GM18502 (cell line): ENCODE results near the gene BABAM2.
"Not testable (repeated sequence)": the region's sequence is repeated elsewhere in the genome, so short reads cannot be mapped to it uniquely, and the experiment has no call there.

ENCODE experiments used
- ATAC-seq: cut with Tn5 transposase; IDR thresholded peaks from one replicate; pipeline ENCODE4 v1.9.1; 2021; ENCODE audit warnings: mild to moderate bottlenecking; ENCODE audit not compliant: unreplicated experiment, poor library complexity

The BABAM2 gene

DNA sequence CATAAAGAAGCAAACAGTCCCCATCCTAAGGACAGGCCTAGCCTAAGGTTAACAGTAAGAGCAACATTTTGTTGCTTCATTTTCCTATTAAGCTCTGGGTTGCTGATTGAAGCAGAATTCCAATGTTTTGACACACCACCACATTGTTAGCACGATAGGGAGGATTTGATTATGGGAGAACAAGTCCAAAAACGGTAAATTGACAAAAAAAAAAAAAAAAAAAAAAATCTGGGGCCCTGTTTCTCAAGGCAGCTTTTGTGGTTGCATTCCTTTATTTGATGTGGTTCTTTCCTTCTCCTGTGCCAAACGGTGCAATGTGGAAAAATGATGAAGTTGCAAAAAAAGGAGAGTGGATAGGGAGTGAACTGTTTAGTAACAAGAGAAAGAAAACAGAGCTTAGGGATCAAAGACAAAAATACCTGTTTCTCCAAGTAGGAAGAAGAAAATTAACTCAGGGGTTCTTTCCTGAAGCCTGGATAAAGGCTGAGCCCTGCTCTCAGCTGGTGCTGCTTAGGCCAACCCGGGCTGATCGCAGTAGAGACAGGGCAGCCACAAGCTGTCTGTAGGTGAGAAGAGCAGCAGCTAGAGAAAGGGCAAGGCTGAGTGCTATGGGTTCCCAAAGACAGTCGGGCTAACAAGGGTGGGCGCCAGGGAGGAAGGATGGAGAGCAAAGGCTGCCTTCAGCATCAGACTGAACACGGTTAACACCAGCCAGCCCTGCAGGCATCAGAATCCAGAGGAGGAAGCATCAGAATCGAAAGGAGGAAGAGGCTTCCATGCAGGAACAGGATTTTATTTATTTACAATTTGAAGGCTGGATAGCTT is 334.3 kb downstream of the BABAM2 start:
- ATAC-seq, result no peak

DNA sequence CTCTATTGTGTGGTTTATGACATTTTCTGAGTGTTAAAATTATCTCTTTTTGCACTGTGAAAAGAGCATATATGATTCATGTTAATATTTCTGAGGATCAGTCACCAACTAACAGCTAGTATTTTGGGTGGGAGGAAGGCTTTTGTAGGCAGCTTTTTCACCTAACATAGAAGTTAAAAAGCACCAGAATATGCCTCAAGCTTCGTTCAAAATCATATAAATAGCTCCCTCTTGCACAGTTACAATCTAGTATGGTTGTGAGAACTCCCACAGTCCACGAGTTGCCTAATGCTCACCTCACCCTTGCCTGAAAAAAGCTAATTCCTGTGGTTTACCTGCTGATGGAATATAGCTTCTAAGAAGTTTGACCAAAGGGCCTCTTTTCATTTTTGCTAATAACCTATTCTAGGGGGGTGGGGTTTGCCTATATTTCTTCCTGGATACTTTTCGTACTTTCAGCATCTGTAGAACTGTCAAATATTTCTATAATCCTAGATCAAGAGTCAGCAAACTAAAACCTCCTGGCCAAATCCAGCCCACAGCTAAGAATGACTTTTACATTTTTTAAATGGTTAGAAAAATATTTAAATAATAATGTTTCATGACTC is 335.0 kb downstream of the BABAM2 start:
- ATAC-seq, result no peak

DNA sequence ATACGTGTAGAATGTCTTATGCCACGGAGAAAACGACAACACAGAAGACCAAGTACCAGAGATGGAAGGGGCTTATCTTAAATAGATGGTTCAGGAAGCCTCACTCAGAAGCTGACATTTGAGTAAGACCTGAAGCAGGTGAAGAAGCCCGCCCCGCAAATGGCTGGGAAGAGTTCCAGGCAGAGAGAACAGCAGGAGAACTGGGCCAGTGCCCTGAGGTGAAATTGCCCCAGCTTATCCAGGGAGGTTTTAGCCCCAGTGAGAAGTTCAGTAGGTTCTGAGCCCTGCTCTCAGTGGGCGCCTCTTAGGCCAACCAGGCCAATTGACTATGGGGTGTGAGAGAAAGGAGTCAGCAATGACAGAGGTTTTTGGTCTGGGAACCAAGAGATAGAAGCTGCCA is 336.0 kb downstream of the BABAM2 start:
- ATAC-seq, result no peak

DNA sequence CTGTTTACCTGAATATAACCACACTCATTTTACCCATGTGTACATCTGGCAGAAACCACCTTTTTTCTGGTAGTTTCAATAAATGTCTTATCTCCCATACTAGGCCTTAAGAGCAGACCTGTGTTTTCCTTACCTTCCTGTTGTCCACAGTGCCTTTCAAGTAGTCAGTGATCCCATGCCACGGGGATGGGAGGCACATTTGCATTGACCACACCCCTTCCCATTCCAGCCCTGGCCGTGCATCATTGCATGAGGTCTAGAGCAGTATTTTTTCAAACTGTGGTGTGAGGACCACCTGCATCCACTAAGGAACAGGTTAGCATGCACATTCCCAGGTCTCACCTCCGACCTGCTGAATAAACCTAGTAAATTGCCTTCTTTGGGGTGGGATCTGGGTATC is 337.0 kb downstream of the BABAM2 start:
- no peak for ATAC-seq

DNA sequence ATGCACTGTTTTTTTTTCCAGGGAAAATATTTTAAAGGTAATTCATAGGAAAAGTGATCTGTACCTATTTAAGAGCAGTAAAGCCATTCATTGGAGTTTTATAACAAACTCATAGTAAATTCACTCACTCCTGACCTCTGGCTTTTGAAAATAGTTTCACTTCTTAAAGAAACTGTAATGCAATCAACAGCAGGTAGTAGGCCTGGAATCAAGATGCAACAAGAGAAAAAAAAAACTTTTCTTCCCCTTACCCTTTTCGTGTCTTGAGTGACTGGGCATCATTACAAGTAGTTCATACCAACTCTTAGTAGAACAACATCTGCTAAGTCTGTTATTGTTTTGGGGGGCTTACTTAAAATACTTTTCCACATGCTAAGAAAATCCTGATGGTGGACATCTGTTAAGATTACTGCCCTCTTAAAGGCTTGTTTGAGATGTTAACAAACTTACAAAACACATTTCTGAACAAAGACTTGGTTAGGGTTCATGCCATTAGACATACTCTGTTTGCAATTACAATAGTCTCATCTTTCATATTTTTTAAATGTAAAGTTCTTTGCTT is 338.0 kb downstream of the BABAM2 start:
- no peak for ATAC-seq

DNA sequence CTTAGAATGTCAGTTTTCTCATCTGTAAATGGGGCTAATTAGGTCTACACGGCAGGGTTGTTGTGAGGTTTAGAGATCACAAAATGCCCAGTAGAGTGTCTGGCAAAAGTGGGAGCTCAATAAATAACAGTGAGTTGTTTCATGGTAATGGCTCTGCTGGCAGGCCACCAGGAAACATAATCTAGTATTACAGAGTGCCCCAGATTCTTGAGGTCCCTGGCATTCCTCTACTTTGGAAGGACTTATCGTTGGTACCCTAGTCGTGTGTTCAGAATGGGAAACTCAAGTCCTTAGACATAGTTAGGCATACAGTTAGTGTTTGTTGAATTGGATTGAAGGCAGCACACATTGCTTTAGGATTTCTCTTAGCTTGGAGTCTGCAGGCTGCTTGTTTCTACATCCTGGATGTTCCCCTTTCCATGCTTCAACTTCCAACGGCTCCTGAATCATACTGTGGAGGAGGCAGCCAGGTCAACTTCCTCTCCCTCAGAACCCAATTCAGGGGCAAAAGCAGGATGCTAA is 340.6 kb downstream of the BABAM2 start:
- ATAC-seq, result no peak

DNA sequence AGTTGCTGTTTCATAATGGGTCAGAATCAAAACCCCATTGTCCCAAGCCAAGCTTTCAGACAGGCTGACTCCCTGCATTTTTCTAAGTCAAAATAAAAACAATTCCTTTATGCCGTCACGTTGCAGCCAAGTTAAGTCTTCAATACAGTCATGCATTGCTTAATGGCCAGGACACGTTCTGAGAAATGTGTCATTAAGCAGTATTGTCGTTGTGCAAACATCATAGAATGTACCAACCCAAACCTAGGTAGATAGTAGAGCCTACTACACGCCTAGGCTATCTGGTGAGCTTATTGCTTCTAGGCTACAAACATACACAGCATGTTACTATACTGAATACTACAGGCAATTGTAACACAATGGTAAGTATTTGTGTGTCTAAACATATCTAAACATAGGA is 341.8 kb downstream of the BABAM2 start:
- no peak for ATAC-seq

DNA sequence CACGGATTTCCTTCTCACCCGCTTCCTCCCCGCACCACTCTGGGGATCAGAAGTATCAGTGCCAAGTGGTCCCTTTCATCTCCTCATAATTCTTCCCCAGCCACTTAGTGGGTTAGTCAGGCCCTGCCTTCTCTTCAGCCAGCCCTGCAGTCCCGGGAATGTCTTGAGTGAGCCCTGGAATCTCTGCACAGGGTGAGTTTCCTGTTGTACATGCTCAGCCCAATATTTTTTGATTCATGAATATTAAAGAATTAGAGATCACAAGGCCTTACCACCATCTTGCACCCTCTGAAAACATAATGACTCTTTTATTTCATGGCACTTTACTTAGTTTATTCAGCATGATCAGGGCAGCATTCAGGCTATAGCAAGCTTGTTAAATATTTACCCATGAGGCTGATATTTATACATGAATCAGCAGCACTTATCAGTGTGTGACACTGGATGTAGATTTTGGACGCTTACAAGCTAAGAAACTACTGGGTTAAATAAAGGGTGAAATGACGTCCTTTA is 342.7 kb downstream of the BABAM2 start:
- no peak for ATAC-seq

DNA sequence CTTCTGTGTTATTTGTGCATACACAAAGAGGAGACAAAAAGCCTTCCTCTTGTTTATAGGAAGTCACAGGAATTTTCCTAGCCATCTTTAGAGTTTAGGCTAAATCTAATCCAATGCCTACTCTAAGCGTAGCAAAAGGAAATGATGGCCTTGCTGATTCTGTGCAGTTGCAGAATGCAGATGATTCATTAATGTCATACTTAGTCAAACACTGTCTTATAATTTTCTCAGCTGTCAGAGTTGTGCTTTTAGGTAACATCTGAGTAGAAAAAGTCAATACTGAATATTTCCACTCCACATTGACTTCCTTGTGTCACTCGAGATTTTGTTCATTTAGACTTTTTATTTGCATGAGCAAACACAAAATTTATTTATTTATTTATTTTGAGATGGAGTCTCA is 344.3 kb downstream of the BABAM2 start:
- ATAC-seq, result no peak

DNA sequence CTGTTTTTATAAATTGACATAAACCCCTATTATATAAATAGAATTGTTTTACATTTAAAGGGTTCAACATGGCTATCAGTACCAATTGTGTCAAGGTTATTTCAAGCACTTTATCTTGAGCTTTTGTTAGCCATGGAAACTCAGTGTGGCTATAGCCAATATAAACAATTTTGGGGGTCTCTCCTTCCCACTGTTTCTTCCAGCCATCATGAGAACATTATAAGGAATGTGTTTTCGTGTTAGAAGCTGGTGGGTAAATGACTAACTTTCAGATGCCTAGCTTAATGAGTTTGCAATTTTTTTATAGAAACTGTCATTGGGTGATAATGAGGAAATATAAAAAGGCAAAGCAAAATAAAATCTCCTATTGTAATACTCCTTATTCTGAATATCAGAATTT is 348.7 kb downstream of the BABAM2 start:
- no peak for ATAC-seq

DNA sequence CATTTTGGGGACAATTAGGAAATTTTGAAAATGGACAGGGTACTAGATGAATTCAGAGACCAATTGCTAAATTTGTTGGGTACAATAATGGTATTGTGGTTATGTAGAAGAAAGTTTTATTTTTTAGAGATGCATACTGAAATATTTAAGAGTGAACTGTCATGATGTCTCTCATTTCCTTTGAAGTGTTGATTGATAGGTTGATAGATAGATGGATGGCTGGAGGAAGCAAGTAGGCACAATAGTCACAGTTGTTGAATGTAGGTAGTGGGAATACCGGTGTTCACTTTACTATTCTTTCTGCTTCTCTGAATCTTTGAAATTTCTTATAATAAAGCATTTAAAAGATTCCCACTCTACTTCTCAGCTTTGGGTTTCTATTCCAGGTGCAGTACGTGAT is 350.4 kb downstream of the BABAM2 start:
- no peak for ATAC-seq

DNA sequence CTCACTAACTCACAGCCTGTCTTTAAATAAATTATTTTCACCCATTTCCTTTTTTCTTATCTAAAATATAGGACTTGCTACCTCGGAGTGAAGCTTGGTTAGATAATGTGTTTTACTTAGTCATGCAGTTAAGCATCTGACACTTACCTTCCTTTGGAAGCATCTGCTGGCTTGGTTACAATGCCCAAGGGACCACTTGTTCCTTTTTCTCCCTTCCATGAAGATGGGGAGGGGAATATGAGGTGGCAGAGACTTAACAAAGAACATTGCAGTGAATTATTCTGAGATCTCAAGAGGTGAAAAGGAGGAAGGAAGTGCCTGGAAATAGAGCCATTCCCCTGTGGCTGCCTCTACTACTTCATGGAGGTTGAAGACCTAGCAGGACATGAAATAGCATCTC is 356.8 kb downstream of the BABAM2 start:
- no peak for ATAC-seq

DNA sequence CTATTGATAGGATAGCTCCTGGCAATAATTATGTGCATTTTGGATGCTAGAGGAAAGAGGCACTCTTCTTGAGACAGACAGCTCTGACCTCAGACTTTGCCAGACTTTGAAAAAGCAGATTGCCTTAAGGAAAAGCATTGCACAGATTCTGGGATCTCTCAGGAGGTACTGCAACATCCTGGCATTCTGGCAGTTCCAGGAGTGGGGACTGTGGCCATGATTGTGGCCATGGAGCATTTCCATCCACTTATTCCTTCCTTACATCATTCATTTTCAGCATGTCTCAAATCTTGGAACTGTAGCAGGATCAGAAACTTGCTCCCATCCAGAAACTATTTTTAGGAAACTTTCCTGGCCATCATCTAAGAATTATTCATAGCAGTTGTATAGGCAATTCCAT is 357.2 kb downstream of the BABAM2 start:
- no peak for ATAC-seq

DNA sequence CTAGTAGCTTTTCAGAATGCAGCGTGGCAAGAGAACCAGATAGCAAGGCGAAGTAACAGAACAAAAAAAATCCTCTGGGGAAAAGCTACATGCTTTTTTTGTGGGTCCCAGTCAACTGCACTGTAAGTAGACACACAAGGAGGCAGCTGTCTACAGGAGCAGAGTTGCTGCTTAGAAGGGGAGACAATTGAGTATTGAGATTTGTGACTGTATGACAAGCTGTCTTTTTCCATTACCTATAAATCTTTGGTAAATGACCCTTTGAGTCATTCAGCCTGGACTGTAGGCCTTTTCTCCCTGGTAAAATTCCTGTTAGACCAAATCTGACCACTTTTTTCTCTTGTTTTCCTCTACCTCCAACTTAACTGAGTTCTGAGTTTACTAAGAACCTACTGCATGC is 358.0 kb downstream of the BABAM2 start:
- no peak for ATAC-seq

DNA sequence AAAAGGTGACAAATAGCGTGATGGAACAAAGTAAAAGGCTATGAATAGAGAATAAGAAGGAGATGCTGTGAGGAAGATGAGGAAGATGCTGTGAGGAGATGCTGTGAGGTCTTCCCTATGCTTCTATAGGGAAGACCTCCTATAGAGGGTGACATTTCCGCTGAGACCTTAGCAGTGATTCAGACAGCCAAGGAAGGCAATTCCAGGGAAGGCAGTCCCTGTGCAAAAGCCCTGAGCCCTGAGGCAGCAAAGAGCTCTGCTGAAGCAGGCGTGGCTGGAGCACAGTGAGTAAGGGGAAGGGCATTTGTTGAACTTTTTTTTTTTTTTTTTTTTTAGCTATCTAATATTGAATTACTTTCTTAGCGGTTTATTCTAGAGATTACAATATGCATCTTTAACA is 359.5 kb downstream of the BABAM2 start:
- no peak for ATAC-seq

DNA sequence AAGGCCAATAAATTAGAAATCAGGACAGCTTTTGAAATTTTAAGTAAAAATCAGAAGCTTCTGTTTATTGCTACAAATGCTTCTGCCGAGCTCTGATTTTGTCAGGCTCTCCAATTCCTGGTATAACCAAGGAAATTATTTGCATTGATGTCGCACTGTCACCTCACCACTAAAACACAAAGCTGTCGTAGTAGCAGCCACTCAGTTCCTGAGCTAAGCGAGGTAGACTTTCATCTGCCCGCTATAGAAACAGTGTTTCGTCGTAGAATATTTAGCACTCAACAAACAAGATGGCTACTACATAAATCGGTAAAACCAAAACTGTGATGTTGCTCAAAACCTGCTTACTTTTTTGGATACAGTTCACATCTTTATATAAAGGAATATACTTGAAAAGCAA is 360.8 kb downstream of the BABAM2 start:
- ATAC-seq, result no peak

DNA sequence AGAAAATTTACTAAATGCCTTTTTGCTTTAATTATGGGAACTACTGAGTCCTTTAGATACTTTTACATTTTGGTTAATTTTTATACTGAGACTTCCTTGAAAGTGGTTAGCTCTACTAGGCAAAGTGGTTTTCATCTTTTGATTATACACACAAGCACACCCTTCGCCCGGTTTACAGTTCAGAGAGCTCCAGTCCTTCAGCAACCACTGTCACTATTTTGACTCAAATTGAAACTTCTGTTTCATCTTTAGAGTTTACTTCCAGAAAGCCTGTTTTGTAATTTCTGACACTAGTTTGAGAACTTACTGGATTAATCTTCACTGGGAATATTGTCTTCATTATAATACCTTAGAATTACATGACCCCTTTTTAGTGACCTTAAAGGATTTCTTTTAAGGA is 361.8 kb downstream of the BABAM2 start:
- ATAC-seq, result peak; percentile 71

DNA sequence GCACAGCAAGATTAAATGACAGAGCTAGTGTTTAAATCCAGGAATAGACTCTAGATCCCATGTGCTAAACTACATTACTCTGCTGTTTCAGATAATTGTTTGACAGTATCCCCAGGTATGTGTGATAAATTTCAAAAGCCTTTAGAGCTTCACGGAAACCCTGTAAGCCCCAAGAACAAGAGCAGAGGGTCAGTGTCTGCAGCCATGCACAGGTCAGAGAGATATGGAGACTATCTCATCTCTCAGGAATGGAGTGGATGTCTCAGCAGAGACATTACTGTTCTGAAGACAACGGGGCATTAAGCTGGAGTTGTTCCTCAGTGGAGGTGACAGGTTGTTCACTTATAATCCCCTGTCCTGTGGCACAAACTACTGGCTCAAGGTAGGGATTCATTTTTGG is 363.0 kb downstream of the BABAM2 start:
- ATAC-seq, result no peak

DNA sequence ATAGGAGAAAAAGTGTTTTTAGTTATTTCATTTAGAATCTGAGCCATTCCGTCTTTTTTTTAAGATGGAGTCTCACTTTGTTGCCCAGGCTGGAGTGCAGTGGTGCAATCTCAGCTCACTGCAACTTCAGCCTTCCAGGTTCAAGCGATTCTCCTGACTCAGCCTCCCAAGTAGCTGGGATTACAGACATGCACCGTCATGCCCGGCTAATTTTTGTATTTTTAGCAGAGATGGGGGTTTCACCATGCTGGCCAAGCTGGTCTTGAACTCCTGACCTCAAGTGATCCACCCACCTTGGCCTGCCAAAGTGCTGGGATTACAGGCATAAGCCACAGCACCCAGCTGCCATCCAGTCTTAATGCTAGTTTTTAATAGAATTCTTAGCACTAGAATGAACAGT is 364.7 kb downstream of the BABAM2 start:
- not testable (repeated sequence) for ATAC-seq

DNA sequence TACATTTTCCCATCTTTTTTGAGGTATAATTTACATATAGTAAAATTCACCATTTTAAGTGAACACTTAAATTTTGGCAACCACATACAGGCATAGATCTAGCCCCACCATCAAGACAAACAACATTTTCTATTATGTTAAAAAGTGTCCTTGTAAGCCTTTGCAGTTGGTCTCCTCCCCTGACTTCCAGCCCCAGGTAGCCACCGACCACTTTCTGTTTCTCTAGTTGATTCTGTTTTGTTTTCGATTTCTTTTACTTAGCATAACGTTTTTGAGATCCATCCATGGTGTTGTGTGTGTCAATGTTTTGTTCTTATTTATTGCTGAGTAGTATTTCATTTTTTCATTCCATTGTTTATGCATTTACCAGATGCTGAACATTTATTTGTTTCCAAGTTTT is 366.7 kb downstream of the BABAM2 start:
- no peak for ATAC-seq

DNA sequence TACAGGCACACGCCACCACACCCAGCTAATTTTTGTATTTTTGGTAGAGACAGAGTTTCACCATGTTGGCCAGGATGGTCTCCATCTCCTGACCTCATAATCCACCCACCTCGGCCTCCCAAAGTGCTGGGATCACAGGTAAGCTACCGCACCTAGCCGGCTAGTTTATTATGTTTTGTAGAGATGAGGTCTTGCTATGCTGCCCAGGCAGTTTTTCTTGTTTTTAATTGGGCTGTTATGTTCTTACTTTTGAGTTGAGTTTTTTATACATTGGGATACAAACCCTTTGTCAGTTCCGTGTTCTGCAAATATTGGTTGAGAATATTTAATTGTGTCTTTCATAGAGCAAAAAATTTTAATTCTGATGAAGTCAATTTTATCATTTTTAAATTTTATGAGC is 368.7 kb downstream of the BABAM2 start:
- not testable (repeated sequence) for ATAC-seq
